GM21423 (cell line): ENCODE results near the gene GID4.

Experiments used
- ATAC-seq: cut with Tn5 transposase; IDR thresholded peaks from one replicate; pipeline ENCODE4 v1.9.1; 2021; ENCODE audit warnings: mild to moderate bottlenecking, moderate library complexity; ENCODE audit not compliant: unreplicated experiment

GID4 gene

DNA sequence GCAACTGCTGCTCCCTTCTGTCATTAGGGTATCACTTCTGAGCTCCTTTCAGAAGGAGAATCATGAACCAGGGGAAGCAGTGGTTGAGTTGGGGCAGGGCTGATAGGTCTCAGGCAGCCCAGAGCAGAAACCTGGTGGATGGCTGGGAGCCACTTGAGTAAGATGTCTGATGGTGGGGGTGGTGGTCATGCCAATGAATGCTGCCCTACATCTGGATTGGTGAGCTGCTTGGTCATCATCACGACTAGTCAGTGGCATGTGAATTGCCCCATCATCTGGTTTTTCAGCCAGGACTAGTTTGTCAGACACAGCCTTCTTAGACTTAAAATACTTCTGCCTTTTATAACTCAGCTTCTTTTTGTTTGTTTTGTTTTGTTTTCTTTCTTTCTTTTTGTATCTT lies 2.6 kb downstream of the GID4 start:
- no peak for ATAC-seq

- no peak for ATAC-seq
These were observed 3.8 kb downstream of the GID4 start for GRCh38 chr17:18042983-18043382.

GRCh38 chr17:18043491-18043890 lies 4.3 kb downstream of the GID4 start:
- ATAC-seq = no peak

GRCh38 chr17:18044609-18045008 lies 5.4 kb downstream of the GID4 start:
- no peak for ATAC-seq

- no peak for ATAC-seq
These were observed 6.6 kb downstream of the GID4 start for GRCh38 chr17:18045691-18046350.

DNA sequence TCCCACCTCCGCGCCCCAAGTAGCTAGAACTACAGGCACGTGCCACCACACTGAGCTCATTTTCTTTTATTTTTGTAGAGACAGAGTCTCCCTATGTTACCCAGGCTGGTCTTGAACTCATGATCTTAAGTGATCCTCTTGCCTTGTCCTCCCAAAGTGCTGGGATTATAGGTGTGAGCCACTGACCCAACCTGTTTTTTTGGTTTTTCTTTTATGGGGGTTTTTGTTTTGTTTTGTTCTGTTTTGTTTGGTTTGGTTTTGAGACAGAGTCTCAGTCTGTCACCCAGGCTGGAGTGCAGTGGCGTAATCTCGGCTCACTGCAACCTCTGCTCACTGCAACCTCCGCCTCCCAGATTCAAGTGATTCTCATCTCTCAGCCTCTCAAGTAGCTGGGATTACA lies 16.4 kb downstream of the GID4 start:
- no peak for ATAC-seq

DNA sequence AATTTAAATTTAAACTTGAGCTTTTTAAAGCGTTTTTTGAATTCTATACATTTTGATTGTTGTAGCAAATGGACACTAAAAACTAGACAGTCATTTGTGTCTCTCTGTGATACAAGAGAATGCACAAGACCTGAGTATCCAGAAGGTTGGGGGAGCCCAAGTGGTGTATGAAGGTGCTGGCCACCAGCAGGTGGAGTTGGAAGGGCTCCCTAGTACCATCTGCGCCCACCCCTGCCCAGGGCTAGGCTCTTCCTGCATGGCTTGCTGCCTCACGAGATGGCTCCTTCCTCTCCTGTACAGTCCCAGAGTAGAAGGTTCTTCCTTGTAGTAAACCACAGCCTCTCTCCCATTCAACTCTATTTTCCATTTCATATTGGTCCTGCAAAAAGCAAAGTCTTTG lies 17.0 kb downstream of the GID4 start:
- ATAC-seq = no peak

GRCh38 chr17:18059283-18059682 lies 20.1 kb downstream of the GID4 start:
- no peak for ATAC-seq

- ATAC-seq = no peak
These were observed 24.8 kb downstream of the GID4 start for GRCh38 chr17:18064053-18064452.

GRCh38 chr17:18065546-18065945 lies 26.3 kb downstream of the GID4 start:
- ATAC-seq = no peak

DNA sequence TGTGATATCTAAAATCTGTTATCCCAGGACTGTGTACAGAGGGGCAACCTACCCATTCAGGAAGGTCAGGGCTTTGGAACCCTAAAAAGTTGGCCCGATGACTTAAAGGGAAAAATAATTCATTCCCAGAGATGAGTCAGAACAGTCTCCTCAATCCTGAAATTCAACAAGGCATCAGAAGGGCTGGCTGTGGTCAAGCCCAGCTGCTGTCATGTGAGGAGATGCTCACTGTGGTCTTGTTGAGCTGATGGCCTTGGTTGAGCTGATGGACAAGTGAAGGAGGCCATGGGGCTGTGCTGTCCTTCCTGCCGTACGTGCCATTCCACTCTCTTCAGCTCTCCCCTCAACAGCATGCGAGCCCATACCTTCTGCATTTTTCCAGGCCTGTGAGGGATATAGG lies 27.7 kb downstream of the GID4 start:
- ATAC-seq = no peak

- no peak for ATAC-seq
These were observed 29.9 kb downstream of the GID4 start for GRCh38 chr17:18069101-18069500.

DNA sequence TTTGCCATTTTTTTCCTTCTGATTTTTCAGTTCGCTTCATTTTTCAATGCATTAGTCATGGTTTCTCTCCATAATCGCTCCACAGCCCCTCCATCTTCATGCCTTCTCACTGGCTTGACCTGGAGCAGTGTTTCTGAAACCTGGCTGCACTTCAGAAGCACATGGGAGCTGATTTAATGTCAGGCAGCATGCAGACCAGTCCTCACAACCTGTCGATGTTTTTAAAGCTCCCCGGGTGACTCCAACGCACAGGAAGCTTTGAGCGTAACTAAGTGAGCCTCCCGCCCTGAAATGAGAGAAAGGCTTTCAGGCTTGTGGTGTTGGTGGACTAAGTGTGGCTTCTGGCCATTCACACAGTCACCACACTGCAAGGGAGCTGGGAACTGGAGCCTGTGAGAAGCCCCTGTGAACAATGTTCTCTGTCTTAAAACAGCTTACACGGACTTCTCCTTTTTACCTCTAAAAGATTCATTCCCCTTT lies 31.7 kb downstream of the GID4 start:
- ATAC-seq = no peak

DNA sequence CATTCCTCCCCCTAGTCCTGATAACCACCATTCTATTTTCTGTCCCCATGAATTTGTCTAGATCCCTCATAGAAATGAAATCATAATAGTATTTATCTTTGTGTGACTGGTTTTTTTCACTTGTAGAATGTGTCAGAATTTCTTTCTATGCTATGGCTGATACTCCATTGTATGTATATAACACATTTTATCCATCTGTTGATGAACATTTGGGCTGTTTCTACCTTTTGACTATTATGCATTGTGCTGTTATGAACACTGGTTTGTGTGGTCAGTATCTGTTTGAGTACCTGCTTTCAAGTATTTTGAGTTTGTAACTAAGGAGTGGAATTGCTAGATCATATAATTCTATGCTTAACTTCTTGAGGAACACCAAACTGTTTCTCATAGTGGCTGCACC lies 32.5 kb downstream of the GID4 start:
- ATAC-seq = no peak

GRCh38 chr17:18074566-18075272 lies 35.5 kb downstream of the GID4 start:
- ATAC-seq = no peak

GRCh38 chr17:18076936-18077335 lies 37.7 kb downstream of the GID4 start:
- ATAC-seq = no peak

GRCh38 chr17:18079543-18079942 lies 40.3 kb downstream of the GID4 start:
- ATAC-seq = no peak

DNA sequence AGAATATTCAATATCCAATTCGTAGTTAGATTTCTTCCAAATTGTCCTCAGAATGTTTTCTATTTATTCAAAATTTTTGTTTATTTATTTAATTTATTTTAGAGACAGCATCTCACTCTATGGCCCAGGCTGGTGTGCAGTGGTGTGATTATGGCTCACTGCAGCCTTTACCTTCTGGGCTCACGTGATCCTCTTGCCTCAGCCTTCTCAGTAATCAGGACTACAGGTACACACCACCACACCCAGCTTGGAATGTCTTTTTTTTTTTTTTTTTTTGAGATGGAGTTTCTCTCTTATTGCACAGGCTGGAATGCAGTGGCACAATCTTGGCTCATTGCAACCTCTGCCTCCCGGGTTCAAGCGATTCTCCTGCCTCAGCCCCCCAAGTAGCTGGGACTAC lies 45.0 kb downstream of the GID4 start:
- ATAC-seq = no peak

DNA sequence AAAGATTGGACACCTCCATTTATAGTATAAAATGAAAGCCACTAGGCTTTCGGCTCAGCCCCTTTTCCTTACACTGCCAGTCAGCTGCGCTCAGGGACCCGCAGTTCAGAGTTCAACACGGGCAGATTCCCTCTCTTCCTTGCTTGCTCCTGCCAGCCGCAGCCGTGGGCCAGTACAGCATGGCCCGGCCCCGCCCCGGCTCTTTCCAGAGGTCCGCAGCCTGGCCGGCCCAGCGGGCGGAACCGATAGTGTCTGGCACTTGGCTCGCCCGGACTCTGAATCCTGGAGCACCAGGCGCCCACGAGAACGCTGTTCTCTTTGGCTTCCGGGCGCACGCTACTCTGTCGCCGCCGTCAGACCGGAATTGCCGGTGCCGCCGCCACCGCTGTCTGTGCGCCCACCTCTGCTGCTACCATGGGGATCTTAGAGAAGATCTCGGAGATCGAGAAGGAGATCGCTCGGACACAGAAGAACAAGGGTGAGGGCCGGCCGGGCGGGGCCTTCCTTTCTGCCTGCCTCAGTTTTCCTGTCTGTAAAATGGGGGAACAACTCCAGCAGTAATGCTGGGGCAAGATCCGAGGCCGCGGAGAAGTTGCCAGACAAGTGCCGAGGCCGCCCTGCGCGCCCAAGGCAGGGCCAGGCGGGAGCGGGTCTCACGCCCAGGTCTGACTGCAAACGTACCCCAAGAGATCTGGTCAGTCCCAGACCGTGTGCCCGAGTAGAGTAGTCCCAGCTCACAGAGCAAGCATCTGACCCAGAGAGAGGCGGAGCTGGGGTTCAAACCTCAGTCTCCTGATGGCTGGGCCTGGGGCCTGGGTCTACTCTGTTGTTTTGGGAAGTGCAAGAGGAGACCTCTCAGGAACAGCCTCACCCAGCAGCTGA lies 48.6 kb downstream of the GID4 start, which contains the start of gene DRG2:
Gene DRG2 (plus strand): TSS at position 339 of the 882 bp plus-strand sequence. CDS start 76 bp downstream, at position 415.
- ATAC-seq = peak; percentile 95

GRCh38 chr17:18089613-18090012 lies 50.4 kb downstream of the GID4 start:
- ATAC-seq = no peak

- no peak for ATAC-seq
These were observed 54.6 kb downstream of the GID4 start for GRCh38 chr17:18093616-18094408.
